ENCODE measurements around the gene MAML1. TPM values are rescaled to one million over a fixed set of nuclear protein-coding genes. Genes with fewer than 3 reads are reported as not detected.
A peak's percentile ranks its signal among the peaks of the same experiment; 100 is the strongest.
"Not testable (repeated sequence)": the region's sequence is repeated elsewhere in the genome, so short reads cannot be mapped to it uniquely, and the experiment has no call there.

The MAML1 gene
- total and polyA plus RNA-seq, 7 donors: 4.6 to 16.0 (median 11.8) TPM

- no peaks in the 10 kb centered on the region for H3K9me3 ChIP-seq
- H3K4me1 ChIP-seq: peaks cover 16% of the 10 kb centered on the region
- ATAC-seq (no peak), DNase-seq (no peak)
- intact Hi-C loops (cut with DNase I): loop anchor here in 1 of 2 donors (5.0 kb wide), 2 partner anchors 35 to 75 kb away; partner anchors contain the start of genes HNRNPH1 and MAML1
- no peak for TF ChIP-seq CTCF (IDR thresholded peaks at IDR 0.05)
- WGBS, 3 donors: 96 to 100% (median 99%) methylated on average over 2 of the region's 2 CpGs
- H3K27me3 ChIP-seq (ENCODE audit: insufficient read depth in 3 of 3, low read length in 2 of 3): no peaks in the 10 kb centered on the region
- peak overlapping the region; percentile 100 for H3K27ac ChIP-seq
- H3K36me3 ChIP-seq (ENCODE audit: insufficient read depth in 1 of 2, low read depth in 1 of 2): no peaks in the 10 kb centered on the region
- peak overlapping the region; percentile 100 for H3K4me3 ChIP-seq
Observed at GRCh38 chr5:179697108-179697507, 35.5 kb upstream of the MAML1 start.

GRCh38 chr5:179697543-179697942 is 35.1 kb upstream of the MAML1 start:
- not testable (repeated sequence) for H3K27me3 ChIP-seq (ENCODE audit: insufficient read depth in 3 of 3, low read length in 2 of 3); DNase-seq; H3K9me3 ChIP-seq; H3K36me3 ChIP-seq (ENCODE audit: insufficient read depth in 1 of 2, low read depth in 1 of 2); ATAC-seq
- H3K27ac ChIP-seq: peak overlapping the region; percentile 100
- peaks cover 16% of the 10 kb centered on the region for H3K4me1 ChIP-seq
- intact Hi-C loops (cut with DNase I): loop anchor here in 1 of 2 donors (5.0 kb wide), 2 partner anchors 35 to 75 kb away; partner anchors contain the start of genes HNRNPH1 and MAML1
- WGBS, 3 donors: 93 to 96% (median 95%) methylated on average over 15 of the region's 15 CpGs
- peak overlapping the region; percentile 100 for H3K4me3 ChIP-seq

- Histone ChIP-seq H3K4me1 (peaks cover 16% of the 10 kb centered on the region), H3K4me3 (peak overlapping the region; percentile 100), H3K27ac (peak overlapping the region; percentile 100), H3K27me3 (ENCODE audit: insufficient read depth in 3 of 3, low read length in 2 of 3) (no peaks in the 10 kb centered on the region), H3K36me3 (ENCODE audit: insufficient read depth in 1 of 2, low read depth in 1 of 2) (peaks cover 0 to under 1% of the 10 kb centered on the region in 2 donors), H3K9me3 (no peaks in the 10 kb centered on the region)
- peak; percentile 12 for TF ChIP-seq CTCF (IDR thresholded peaks at IDR 0.05)
- ATAC-seq (peak; percentile 92 to 97 (median 96)), DNase-seq (peak; percentile 99 to 100)
- WGBS, 3 donors: 1 to 2% (median 1%) methylated on average over 59 to 72 of the region's 72 CpGs
- intact Hi-C loops (cut with DNase I): loop anchor here (2.0 to 5.0 kb wide), 4 partner anchors 19 to 76 kb away; partner anchors contain the start of genes MAML1 (in 2 of the 2) and HNRNPH1 (in 1 of the 2)
Observed at GRCh38 chr5:179697993-179698934, 34.4 kb upstream of the MAML1 start.

DNA sequence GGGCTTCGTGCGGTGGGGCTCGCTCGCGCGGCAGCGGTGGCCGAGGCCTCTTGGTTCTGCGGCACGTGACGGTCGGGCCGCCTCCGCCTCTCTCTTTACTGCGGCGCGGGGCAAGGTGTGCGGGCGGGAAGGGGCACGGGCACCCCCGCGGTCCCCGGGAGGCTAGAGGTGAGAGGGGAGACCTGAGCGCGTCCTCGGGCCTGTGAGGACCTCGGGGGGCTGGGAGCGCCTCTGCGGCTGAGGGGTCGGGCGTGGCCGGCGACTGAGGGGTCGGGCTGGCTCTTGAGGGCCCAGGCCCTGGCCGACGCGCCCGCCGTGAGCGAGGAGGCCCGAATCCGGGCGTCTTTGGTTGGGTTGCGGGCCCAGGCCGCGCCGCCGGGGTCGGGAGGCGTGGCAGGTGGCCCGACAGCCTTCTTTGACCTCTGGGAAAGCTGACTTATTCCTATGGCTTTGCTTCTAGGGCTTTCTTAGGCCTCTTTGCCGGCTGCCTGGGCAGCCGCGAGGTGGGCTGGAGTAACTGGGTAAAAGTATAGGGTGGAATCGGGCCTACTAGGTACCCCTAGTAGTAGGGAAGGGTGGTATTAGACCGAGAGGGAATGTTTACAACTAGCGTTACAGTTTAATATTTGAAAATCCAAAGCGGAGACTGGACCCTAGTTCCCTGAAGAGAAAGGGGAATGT is 33.5 kb upstream of the MAML1 start, which contains the start of gene CANX:
Gene CANX (plus strand): TSS at position 33 of the 681 bp plus-strand sequence. CDS start 6,715 bp downstream, outside the sequence.
- peak; percentile 13 to 47 (median 24) for ATAC-seq
- intact Hi-C loops (cut with DNase I): loop anchor here (2.0 to 5.0 kb wide), 4 partner anchors 20 to 77 kb away; partner anchors contain the start of genes MAML1 (in 2 of the 2) and HNRNPH1 (in 1 of the 2)
- peaks cover 0 to 4% of the 10 kb centered on the region in 2 donors for H3K36me3 ChIP-seq (ENCODE audit: insufficient read depth in 1 of 2, low read depth in 1 of 2)
- WGBS, 3 donors: 0% methylated on average over 40 to 58 of the region's 58 CpGs
- TF ChIP-seq CTCF (IDR thresholded peaks at IDR 0.05): no peak
- DNase-seq: no peak
- no peaks in the 10 kb centered on the region for H3K27me3 ChIP-seq (ENCODE audit: insufficient read depth in 3 of 3, low read length in 2 of 3)
- H3K9me3 ChIP-seq: no peaks in the 10 kb centered on the region
- peaks cover 12% of the 10 kb centered on the region for H3K4me1 ChIP-seq
- peak within 1 kb of the TSS; percentile 100 for H3K4me3 ChIP-seq
- peak within 1 kb of the TSS; percentile 100 for H3K27ac ChIP-seq
